Spleen (tissue), 7 donors: Measurements from ENCODE around the gene SLC2A4.

Experiments
- CTCF ChIP-seq, 11 experiments: fragments of 200-600 bp in 7 of 11; fragments of 450-650 bp in 4 of 11; sonication (generic) in 4 of 11; IDR thresholded peaks in 8 of 11; conservative IDR thresholded peaks in 3 of 11; 1 replicate in 7 of 11; 2 replicates in 4 of 11; pipeline versions ENCODE4 v1.4.0 to v1.8.0; 2016 to 2021; ENCODE audit warnings: antibody characterized with exemption in 11 of 11, inconsistent platforms in 4 of 11, mild to moderate bottlenecking in 1 of 11
- POLR2A ChIP-seq, 3 donors: fragments of 450-650 bp; IDR thresholded peaks; one replicate each; pipeline ENCODE4 v1.5.1; 2017; ENCODE audit warnings: antibody characterized with exemption in 3 of 3, mild to moderate bottlenecking in 1 of 3
- donor health status: DM: no; HTN: no; CAD: no; lungs with moderate emphysema.
- donor health status: DM: no; HTN: no; CAD: no.
- donor health status: DM: no; HTN: no; CAD: no.

GRCh38 chr17:7321466-7321865 is 39.9 kb downstream of the SLC2A4 start:
- TF ChIP-seq CTCF (IDR thresholded peaks at IDR 0.05 in 8 of 11, conservative IDR thresholded peaks at IDR 0.05 in 3 of 11) (no peak), POLR2A (IDR thresholded peaks at IDR 0.05) (no peak)
